ENCODE data around the gene CTBS.

Gene CTBS

GRCh38 chr1:84581648-84582047, 7.4 kb upstream of the CTBS start:
- no peak overlapping the region for H3K27ac ChIP-seq
- no peak for TF ChIP-seq CTCF (conservative IDR thresholded peaks at IDR 0.05; ENCODE audit: low read depth)
- POLR2A ChIA-PET (ENCODE audit: low non-redundant PET), result no interaction called here
- CTCF ChIA-PET, result interaction anchor here (0.6 kb wide), 1 partner anchor 168 kb away, joined by 3 read pairs; no protein-coding TSS in a partner anchor
- DNase-seq (ENCODE audit: low spot score), result no peak

GRCh38 chr1:84574936-84575335, 696 bp upstream of the CTBS start:
- TF ChIP-seq CTCF (conservative IDR thresholded peaks at IDR 0.05; ENCODE audit: low read depth), result no peak
- POLR2A ChIA-PET (ENCODE audit: low non-redundant PET), result no interaction called here
- no peak for DNase-seq (ENCODE audit: low spot score)
- CTCF ChIA-PET, result interaction anchor here (0.6 to 3.2 kb wide), 3 partner anchors 9 to 45 kb away, joined by 3 to 9 read pairs (median 4); no protein-coding TSS in a partner anchor
- H3K27ac ChIP-seq, result no peak overlapping the region

GRCh38 chr1:84573481-84573966, 716 bp downstream of the CTBS start:
- DNase-seq (ENCODE audit: low spot score), result peak; percentile 11
- ChIA-PET CTCF (interaction anchor here (0.6 to 3.2 kb wide), 2 partner anchors 29 to 47 kb away, joined by 3 to 9 read pairs; no protein-coding TSS in a partner anchor), POLR2A (ENCODE audit: low non-redundant PET) (interaction anchor here (0.6 kb wide), 1 partner anchor 265 kb away, joined by 3 read pairs; no protein-coding TSS in a partner anchor)
- TF ChIP-seq CTCF (conservative IDR thresholded peaks at IDR 0.05; ENCODE audit: low read depth), result no peak
- H3K27ac ChIP-seq, result peak overlapping the region; percentile 90

- ChIA-PET POLR2A (ENCODE audit: low non-redundant PET) (no interaction called here), CTCF (no interaction called here)
- no peak overlapping the region for H3K27ac ChIP-seq
- DNase-seq (ENCODE audit: low spot score), result peak; percentile 28
- no peak for TF ChIP-seq CTCF (conservative IDR thresholded peaks at IDR 0.05; ENCODE audit: low read depth)
Observed at GRCh38 chr1:84571150-84571535, 3.1 kb downstream of the CTBS start.

GRCh38 chr1:84570436-84571149, 3.6 kb downstream of the CTBS start:
- POLR2A ChIA-PET (ENCODE audit: low non-redundant PET), result no interaction called here
- CTCF ChIA-PET, result no interaction called here
- no peak for DNase-seq (ENCODE audit: low spot score)
- TF ChIP-seq CTCF (conservative IDR thresholded peaks at IDR 0.05; ENCODE audit: low read depth), result no peak
- H3K27ac ChIP-seq, result no peak overlapping the region

GRCh38 chr1:84569216-84569615, 5.0 kb downstream of the CTBS start:
- TF ChIP-seq CTCF (conservative IDR thresholded peaks at IDR 0.05; ENCODE audit: low read depth), result no peak
- ChIA-PET CTCF (no interaction called here), POLR2A (ENCODE audit: low non-redundant PET) (no interaction called here)
- no peak for DNase-seq (ENCODE audit: low spot score)
- no peak overlapping the region for H3K27ac ChIP-seq
